IPS-18c (cell line): Measurements from ENCODE around the gene PTPRK.
"Not testable (repeated sequence)": the region's sequence is repeated elsewhere in the genome, so short reads cannot be mapped to it uniquely, and the experiment has no call there.

ENCODE experiments used
- H3K4me3 ChIP-seq: 2 replicates; pipeline ENCODE4 v1.7.0; 2013; ENCODE audit warnings: low read depth, mild to moderate bottlenecking, low read length, moderate library complexity; ENCODE audit not compliant: insufficient read depth
- H3K9me3 ChIP-seq: one replicate; pipeline ENCODE4 v1.6.1; 2013; ENCODE audit warnings: mild to moderate bottlenecking, low read length, moderate library complexity; ENCODE audit not compliant: control insufficient read depth, insufficient read depth

PTPRK gene

GRCh38 chr6:127926441-127926840 lies 594.0 kb downstream of the PTPRK start:
- not testable (repeated sequence) for H3K9me3 ChIP-seq, H3K4me3 ChIP-seq

- H3K4me3 ChIP-seq, result no peak overlapping the region
- peaks cover 6% of the 10 kb centered on the region for H3K9me3 ChIP-seq
These were observed 596.0 kb downstream of the PTPRK start for GRCh38 chr6:127924440-127924839.

- Histone ChIP-seq H3K4me3 (no peak overlapping the region), H3K9me3 (peaks cover 6% of the 10 kb centered on the region)
These were observed 596.4 kb downstream of the PTPRK start for GRCh38 chr6:127924031-127924430.

GRCh38 chr6:127923135-127923534 lies 597.3 kb downstream of the PTPRK start:
- Histone ChIP-seq H3K4me3 (no peak overlapping the region), H3K9me3 (peaks cover 6% of the 10 kb centered on the region)

GRCh38 chr6:127921982-127922381 lies 598.4 kb downstream of the PTPRK start:
- H3K4me3 ChIP-seq, result no peak overlapping the region
- H3K9me3 ChIP-seq, result peaks cover 2% of the 10 kb centered on the region

- Histone ChIP-seq H3K9me3 (peaks cover 2% of the 10 kb centered on the region), H3K4me3 (no peak overlapping the region)
These were observed 599.6 kb downstream of the PTPRK start for GRCh38 chr6:127920804-127921203.
